GM18511 (cell line): ENCODE data around the gene ATXN2L.
"Not testable (repeated sequence)": the region's sequence is repeated elsewhere in the genome, so short reads cannot be mapped to it uniquely, and the experiment has no call there.

Source experiments
- ATAC-seq: cut with Tn5 transposase; IDR thresholded peaks from one replicate; pipeline ENCODE4 v1.9.1; 2021; ENCODE audit warnings: mild to moderate bottlenecking, moderate library complexity; ENCODE audit not compliant: unreplicated experiment

The ATXN2L gene

DNA sequence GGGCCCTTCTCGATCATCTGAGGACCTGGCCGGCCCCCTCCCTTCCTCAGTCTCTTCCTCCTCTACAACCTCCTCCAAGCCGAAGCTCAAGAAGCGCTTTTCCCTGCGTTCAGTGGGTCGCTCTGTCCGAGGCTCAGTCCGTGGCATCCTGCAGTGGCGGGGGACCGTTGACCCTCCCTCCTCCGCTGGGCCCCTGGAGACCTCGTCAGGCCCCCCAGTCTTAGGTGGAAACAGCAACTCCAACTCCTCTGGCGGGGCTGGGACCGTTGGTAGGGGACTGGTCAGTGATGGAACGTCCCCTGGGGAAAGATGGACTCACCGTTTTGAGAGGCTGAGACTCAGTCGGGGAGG lies 43.6 kb downstream of the ATXN2L start:
- ATAC-seq = no peak

DNA sequence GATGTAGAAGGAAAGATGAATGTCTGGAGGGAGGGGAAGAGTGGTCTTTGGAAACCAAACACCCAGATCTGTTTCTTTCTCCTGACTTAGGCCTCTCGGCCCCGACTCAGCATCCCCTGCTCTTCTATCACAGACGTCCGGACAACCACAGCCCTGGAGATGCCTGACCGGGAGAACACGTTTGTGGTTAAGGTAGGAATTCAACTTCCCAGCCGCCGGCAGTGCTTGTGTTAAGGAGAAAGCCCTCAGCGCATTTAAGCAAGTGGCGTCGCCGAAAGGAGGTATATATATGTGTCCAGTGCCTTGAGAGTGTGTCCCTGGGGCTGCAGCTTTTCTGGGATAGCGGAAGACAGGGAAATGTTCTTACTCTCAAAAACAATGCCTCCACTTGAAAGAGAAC lies 44.4 kb downstream of the ATXN2L start:
- no peak for ATAC-seq

DNA sequence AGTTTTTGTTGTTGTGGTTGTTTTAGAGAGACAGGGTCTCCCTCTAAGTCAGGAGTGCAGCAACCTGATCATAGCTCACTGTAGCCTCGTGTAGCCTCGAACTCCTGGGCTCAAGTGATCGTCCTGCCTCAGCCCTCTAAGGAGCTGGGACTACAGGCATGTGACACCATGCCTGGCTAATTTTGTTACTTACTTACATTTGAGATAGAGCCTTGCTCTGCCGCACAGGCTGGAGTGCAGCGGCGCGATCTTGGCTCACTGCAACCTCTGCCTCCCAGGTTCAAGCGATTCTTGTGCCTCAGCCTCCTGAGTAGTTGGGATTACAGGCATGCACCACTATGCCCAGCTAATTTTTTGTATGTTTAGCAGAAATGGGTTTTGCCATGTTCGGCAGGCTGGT lies 44.8 kb downstream of the ATXN2L start:
- ATAC-seq = not testable (repeated sequence)

DNA sequence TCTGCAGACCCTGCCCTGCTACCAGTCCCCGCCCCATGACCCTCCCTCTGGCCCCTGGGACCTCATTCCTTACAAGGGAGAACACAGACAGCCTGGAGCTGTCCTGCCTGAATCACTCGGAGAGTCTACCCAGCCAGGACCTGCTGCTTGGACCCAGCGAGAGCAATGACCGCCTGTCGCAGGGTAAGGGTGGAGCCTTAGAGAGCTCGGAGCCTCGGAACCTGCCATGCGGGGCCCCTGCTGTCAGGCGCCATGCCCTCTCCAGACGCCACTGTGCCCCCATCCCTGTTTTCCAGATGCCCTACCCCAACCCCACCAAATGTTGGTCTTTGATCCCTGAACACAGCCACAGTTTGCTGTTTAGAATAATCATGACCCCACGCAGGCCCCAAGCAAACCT lies 46.4 kb downstream of the ATXN2L start:
- ATAC-seq = no peak

DNA sequence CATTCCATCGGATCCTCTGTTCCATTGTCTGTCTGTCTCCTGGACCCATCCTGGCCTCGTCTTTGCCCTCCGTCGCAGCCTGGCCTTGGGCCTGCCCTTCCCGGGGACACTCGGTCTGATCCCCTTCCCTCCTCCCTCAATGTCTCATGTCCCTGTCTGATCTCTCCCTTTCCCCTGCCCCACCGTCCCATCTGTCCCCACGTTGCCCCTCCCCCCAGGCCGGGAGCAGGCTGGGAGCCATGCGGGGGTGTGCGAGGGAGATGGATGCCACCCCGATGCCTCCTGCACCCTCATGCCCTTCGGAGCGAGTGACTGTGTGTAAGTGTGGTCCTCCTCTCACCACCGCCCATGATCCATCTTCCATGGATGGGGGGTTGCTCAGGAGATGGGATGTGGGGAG lies 50.2 kb downstream of the ATXN2L start:
- no peak for ATAC-seq

DNA sequence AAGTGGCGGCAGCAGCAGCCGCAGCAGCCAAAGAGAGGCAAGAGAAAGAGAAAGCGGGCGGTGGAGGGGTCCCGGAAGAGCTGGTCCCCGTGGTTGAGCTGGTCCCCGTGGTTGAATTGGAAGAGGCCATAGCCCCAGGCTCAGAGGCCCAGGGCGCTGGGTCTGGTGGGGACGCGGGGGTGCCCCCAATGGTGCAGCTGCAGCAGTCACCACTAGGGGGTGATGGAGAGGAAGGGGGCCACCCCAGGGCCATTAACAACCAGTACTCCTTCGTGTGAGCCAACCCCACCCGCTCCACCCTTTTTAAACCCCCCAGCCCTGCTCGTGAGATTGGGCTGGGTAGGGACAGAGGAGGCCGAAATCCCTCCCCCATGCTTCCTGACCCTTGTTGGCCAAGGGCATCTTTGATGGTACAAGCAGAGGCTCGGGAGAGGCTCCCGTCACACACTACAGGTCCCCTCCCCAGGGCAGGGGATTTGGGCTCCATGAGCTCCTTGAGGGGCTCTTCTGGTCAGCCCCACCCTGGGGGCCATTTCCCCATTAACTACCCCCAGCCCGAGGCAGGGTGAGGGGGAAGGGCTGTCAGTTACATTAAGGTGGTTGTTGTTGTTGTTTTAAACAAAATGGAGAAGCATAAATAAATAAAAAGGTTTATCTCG lies 50.9 kb downstream of the ATXN2L start:
- ATAC-seq = no peak

DNA sequence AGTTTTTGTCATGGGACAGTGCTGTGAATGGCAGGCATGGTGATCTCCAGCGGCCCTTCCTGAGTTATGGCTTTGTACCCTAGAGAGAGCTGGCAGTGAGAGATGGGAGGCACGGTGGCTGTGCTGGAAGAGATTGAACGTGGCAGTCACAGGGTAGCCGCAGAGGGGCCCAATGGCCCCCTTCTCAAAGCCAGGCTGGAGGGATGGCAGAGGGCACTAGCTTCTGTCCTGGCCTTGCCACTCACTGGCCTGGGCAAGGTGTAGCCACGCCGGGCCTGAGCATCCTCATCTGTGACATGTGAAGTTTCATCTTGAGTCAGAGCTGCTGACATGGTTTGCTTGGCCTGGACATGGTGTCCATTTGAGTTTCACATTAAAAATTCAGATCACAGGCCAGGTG lies 51.6 kb downstream of the ATXN2L start:
- ATAC-seq = no peak

DNA sequence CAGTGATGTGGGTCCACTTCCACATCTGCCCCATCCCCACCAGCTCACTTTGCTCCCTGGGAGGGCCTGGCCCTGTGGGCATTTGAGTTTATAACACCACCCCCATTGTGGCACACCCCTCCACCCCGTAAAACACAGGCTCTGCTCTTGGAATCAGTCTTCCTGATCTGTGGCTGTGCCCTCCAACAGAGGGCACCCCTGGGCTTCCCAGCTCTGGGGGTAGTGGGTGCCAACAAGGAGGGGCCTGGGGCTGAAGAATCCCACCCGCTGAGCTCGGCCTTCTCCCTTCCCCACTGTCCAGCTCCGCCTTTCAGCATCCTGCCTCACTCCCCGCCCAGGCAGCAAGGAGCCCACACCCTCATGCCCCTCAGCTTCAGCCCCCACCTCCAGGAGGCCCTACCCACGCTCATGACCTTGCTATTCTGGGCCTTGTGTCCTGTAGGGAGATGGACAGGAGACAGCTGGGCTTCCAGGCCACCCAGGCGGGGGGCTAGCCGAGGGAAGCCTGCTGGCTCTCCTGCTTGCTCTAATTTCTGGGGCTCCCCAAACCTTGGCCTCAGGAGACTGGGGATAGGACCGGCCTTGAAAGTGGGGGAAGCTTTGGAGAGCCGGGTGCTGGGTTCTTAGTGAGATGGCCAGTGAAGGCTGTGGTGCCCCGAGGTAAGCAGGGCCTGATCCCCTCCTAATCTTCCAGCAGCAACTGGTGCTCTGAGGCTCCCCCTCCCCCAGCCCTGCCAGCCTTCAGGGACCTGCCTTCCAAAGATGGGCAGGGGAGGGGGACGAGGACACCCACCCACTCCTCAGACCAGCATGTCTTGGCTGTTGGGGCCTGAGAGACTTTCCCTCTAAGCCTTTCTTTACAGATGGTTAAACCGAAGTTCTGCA lies 52.6 kb downstream of the ATXN2L start:
- no peak for ATAC-seq

DNA sequence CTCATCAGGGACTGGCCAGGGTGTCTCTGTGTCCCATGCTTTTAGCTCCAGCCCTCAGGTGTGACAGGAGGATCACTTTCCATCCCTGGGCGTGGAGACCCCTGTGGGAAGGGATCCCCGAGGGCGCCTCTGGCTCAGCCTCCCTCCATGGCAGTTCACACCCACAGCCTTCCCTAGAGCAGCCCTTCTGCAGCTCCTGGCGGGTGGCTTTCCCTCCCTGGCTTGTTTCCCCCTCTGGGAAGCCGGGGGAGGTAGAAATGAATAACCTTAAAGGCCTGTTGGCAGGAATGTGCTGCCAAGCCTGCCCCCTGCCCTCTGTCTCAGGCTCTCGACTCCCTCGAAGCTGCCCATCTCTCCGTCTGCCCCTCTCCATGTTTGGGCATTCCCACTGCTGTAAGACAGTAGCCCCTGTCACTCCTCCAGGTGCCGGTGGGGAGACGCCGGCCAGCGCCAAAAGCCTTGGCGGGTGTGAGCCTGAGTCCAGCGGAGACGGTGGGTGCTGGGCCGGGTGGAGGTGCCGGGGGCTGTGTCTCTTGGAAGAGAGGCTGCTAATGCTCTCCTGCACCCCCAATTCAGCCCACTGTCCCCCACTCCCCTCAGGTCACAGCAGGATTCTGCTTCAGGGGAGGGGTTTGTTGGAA lies 53.3 kb downstream of the ATXN2L start:
- ATAC-seq = no peak

DNA sequence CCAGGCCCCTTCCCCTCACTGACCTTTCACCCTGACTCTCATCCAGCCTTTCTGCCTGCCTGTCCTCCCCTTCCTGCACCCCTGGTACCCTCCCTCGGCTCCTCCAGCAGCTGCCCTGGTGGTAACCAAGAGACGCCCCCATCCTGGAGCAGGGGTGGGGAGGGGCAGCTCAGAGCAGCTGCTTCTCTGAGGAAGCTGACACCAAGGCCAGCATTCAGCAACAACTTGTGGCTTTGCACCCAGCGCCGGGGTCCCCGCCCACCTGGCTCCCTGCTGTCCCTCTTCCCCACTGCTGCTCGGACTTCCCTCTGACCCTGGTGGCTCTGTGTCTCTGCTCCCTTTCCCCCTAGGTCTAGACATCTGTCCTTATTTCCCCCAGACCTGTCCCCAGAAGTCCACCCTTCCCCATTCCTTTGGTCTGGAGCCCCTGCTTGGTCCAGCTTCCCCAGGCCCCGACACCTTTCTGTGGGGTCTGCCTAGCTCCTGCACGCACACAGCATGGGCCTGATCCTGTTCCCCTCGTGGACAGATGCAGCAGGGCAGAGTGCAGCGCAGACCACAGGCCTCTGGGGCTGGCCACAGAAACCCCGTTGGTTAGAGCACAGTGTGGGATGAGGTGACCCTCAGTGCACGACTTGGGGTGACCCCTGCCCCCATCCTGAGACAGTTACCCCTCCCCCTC lies 54.3 kb downstream of the ATXN2L start:
- no peak for ATAC-seq

DNA sequence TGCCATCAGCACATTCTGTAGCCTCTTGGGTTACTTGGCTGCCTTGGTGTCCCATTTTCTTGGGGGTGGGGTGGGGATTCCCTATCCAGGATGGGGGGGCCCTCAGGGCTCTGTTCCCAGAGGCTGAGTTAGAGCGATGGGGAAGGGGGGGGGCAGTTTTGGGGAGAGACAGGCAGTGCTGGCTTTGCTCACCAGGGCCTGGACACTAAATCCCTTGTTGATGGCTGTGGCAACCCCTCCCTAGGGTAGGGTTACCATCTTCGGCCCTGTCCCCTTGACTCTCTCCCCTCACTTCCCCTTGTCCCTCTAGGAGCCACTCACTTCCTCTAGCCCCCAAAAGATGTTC lies 54.8 kb downstream of the ATXN2L start:
- no peak for ATAC-seq

DNA sequence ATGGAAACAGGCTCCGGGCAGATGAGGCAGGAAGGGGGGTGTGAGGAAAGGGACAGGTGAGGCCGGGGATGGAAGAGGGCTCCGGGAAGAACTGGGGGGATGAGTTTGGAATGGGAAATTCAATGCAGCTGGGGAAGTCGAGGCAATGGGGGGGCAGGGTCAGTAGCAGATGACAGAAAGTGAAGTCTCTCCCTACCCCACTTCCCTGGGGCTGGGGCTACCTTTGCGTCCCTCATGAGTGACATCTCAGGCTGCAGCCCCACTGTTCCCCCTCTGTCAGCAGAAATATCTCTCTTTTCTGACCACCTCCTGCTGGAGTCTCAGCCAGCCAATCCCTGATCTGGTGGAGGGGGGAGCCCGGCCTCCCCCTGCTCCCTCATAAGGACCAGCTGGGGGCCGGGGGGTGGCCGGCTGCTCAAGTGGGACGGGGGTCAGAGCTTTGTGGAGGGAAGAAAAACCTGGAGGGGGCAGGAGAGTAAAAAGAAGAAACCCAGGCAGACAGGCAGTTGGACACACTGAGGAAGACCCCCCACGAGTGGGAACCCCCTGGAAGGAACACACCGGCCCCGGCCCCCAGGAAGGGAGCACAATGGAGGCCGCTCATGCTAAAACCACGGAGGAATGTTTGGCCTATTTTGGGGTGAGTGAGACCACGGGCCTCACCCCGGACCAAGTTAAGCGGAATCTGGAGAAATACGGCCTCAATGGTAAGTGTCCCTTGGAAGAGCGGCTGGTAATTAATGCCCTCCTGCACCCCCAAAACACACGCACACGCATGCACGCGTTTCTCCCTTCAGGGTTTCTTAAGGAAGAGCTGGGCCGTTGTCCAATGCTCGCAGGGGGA lies 55.5 kb downstream of the ATXN2L start, which contains the start of gene ATP2A1:
TSS of gene ATP2A1 (plus strand) at position 406 of the 844 bp plus-strand sequence. CDS start at position 590, 184 bp downstream.
- ATAC-seq = no peak

DNA sequence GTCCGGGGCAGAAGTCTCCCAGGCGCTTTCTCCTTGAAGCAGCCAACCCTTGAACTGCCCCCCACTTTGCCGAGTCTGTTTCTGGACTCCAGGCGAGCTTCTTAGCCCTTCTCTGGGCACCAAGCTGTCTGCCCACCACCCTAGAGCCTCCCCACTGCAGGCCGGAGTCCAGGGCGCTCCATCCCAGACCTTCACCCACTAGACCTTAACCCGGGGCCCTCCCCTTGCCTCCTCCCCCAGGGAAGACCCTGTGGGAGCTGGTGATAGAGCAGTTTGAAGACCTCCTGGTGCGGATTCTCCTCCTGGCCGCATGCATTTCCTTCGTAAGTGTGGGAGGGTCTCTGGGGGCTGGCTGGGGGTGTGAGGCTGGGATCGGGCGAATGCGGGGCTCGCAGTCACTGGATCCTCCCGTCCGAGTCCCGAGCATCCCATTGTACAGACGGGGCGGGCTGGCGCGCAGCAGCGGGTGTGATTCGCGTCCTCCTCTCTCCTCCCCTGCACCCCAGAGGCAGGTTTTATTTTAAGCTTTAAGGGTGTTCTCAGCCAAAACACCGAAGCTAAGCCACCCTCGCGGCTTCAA lies 56.6 kb downstream of the ATXN2L start:
- peak; percentile 52 for ATAC-seq

DNA sequence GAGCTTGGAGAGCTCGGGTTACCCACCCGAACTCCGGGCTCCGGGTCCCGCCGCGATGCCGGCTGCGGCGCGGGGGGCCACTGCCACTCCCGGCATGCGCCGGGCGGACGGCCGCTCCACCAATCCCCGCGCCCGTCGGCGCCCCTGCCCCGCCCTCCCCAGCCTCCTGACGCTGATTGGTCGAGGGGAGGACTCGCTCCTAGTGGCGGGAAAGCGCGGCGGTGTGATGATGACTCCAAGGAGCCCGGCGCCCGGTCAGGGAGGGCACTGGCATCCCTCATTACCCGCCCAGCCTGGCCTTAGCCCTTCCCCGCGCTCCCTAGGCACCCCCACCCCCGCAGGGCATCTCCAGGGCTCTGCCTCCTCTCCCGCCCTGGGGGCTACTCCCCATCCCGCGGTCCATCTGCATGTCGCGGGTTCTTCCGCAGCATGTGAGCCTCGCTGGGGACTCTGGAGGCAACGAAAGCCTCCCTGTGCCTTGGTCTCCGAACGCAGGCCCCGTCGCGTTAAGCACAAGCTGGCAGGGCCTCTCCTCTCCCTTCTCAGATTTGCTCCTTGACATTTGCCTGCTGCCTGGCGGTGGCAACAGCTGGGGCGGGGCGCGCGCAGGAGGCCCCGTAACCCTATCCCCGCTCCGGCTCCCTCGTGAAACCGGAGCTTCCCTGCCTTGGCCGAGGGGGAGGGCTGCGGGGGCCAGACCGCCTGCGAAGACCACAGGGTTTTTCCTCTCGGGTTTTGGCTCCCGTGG lies 57.2 kb downstream of the ATXN2L start:
- peak; percentile 82 for ATAC-seq

DNA sequence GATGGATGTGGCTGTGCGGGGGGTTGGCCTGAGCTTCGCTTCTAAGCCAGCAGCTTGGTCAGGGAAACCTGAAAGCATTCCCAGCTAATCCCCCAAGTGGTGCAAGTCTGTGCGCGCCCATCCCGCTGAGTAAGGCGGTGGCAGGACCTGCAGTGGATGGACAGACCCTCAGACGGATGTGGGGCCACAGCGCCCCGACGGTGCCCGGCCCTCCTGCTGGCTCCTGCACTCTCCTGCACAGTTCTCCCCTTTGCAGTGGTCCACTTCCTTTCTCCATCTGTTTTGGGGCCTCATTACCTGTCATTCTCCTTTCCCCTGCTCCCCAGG lies 57.8 kb downstream of the ATXN2L start:
- no peak for ATAC-seq

DNA sequence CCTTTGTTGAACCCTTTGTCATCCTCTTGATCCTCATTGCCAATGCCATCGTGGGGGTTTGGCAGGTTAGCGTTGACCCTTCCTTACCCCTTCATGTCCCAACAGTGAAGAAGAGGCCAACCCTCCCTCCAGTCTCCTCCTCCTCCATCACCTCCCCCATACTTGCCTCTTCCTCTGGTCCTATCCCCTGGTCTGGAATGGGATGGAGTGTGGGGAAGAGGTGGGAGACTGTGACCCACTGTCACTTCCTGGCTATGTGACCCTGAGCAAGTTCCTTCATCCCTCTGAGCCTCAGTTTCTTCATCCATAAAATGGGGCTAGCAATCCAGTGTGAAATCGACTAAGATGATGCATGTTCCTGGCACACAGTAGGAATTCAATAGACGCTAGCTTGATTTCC lies 58.2 kb downstream of the ATXN2L start:
- no peak for ATAC-seq

DNA sequence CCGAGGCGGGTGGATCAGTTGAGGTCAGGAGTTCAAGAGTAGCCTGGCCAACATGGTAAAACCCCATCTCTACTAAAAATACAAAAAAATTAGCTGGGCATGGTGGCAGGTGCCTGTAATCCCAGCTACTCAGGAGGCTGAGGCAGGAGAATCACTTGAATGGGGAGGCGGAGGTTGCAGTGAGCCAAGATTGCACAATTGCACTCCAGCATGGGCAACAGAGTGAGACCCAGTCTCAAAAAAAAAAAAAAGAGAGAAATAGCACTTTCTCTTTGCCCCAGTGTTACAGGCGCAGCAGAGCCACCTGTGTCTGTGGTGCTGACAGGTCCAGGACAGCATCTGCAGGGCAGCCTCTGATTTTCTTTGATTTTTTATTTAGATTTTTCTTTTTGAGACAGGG lies 58.8 kb downstream of the ATXN2L start:
- not testable (repeated sequence) for ATAC-seq

DNA sequence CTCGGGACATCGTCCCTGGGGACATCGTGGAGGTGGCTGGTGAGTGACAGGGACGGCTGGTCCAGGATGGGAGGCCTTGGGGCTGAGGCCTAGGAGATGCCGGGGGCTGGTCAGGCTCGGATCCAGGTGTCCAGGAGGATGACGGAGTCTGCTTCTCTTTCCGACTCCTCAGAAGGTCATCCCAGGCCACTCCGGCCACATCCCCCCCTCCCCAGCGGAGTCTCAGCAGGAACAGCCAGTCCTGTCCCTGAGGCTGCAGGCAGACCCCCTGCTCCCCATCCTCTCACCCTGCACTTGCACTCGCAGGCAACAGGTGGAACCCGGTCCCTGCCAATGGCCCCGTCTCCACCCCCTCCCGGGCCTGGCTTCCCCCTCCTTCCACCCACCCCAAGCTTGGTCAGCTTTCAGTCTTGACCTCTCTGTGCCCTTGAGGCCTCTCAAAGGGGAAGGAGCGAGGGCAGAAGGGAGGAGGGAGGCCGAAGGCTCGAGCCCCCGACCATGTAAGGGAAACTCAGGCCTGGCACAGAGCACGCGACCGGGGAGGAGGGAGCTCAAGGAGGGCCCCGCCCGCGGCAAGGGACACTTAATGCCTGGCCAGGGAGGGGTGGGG lies 59.9 kb downstream of the ATXN2L start:
- no peak for ATAC-seq
